ENCODE results near the gene HIRA.
"Not testable (repeated sequence)": the region's sequence is repeated elsewhere in the genome, so short reads cannot be mapped to it uniquely, and the experiment has no call there.

The HIRA gene

GRCh38 chr22:19307872-19308271 lies 123.7 kb downstream of the HIRA start:
- no peak for DNase-seq

- not testable (repeated sequence) for DNase-seq
These were observed 125.0 kb downstream of the HIRA start for GRCh38 chr22:19306535-19306934.

- no peak for DNase-seq
These were observed 127.0 kb downstream of the HIRA start for GRCh38 chr22:19304547-19304946.

- DNase-seq: no peak
These were observed 127.7 kb downstream of the HIRA start for GRCh38 chr22:19303785-19304184.

GRCh38 chr22:19295733-19296132 lies 135.8 kb downstream of the HIRA start:
- DNase-seq: no peak

GRCh38 chr22:19292458-19293230 lies 138.9 kb downstream of the HIRA start:
- DNase-seq: peak; percentile 8

- DNase-seq: peak; percentile 60
These were observed 139.7 kb downstream of the HIRA start, which contains the start of gene CLTCL1 for GRCh38 chr22:19291580-19292457. Gene CLTCL1 (minus strand): TSS chr22:19291719. CDS start chr22:19291641, 78 bp downstream.

GRCh38 chr22:19291218-19291579 lies 140.3 kb downstream of the HIRA start:
- peak; percentile 2 for DNase-seq

- peak; percentile 1 for DNase-seq
These were observed 140.9 kb downstream of the HIRA start for GRCh38 chr22:19290400-19291217.

GRCh38 chr22:19289475-19290161 lies 141.9 kb downstream of the HIRA start:
- DNase-seq: no peak

- DNase-seq: no peak
These were observed 143.6 kb downstream of the HIRA start for GRCh38 chr22:19287889-19288288.

- DNase-seq: peak; percentile 77
These were observed 144.3 kb downstream of the HIRA start for GRCh38 chr22:19287076-19287707.

GRCh38 chr22:19285831-19286230 lies 145.7 kb downstream of the HIRA start:
- no peak for DNase-seq

Measured in NCI-H345 (cell line).